Bronchial epithelial cell (primary cell): ENCODE results near the gene BTN3A1. TPM values are rescaled to one million over a fixed set of nuclear protein-coding genes. Genes with fewer than 3 reads are reported as not detected.
"Not testable (repeated sequence)": the region's sequence is repeated elsewhere in the genome, so short reads cannot be mapped to it uniquely, and the experiment has no call there.

Experiments
- DNase-seq: peaks from one replicate; pipeline ENCODE4 v3.0.0-alpha.2; 2010; ENCODE audit warnings: low read depth
- FAIRE-seq: peaks from 2 replicates; lab custom pipeline; 2011; peaks lifted over from hg19 to GRCh38; lab: Jason Lieb, UNC
- H3K27me3 ChIP-seq: 2 replicates; pipeline ENCODE4 v1.5.1; 2011; ENCODE audit warnings: low read length; ENCODE audit not compliant: control insufficient read depth, insufficient read depth
- H3K36me3 ChIP-seq: 2 replicates; pipeline ENCODE4 v1.5.1; 2011; ENCODE audit warnings: low read length; ENCODE audit not compliant: control insufficient read depth, insufficient read depth
- H3K4me3 ChIP-seq: 2 replicates; pipeline ENCODE4 v1.5.1; 2011; ENCODE audit warnings: mild to moderate bottlenecking, low read depth, low read length, control low read depth
- CTCF ChIP-seq: IDR thresholded peaks from 2 replicates; pipeline ENCODE4 v1.5.1; 2011; ENCODE audit warnings: mild to moderate bottlenecking, moderate library complexity, low read length, control low read depth, inconsistent platforms; ENCODE audit not compliant: insufficient read depth, severe bottlenecking
- total RNA-seq: library from RNA; depleted of rRNA; stranded (reverse); fragments of >200 nt; gene quantifications from 2 replicates; pipeline ENCODE4 v1.2.1, GENCODE V29; 2014

BTN3A1 gene
- total RNA-seq, 1 donor from 2014 or later, result 3.9 TPM

- no peak for FAIRE-seq
- peak; percentile 59 for DNase-seq
- no peak for TF ChIP-seq CTCF
- Histone ChIP-seq H3K27me3 (no peaks in the 10 kb centered on the region), H3K4me3 (no peak overlapping the region), H3K36me3 (peaks cover 4% of the 10 kb centered on the region)
Measured at GRCh38 chr6:26455357-26455970, 53.4 kb downstream of the BTN3A1 start.

GRCh38 chr6:26457264-26457805 lies 55.3 kb downstream of the BTN3A1 start:
- DNase-seq (no peak), FAIRE-seq (no peak)
- Histone ChIP-seq H3K36me3 (peaks cover 5% of the 10 kb centered on the region), H3K4me3 (no peak overlapping the region), H3K27me3 (no peaks in the 10 kb centered on the region)
- no peak for TF ChIP-seq CTCF

GRCh38 chr6:26457806-26458688 lies 56.0 kb downstream of the BTN3A1 start, which contains the start of gene BTN2A1:
TSS of gene BTN2A1 (plus strand) at chr6:26457955. CDS start at chr6:26458637, 682 bp downstream.
- TF ChIP-seq CTCF, result no peak
- H3K27me3 ChIP-seq, result no peaks in the 10 kb centered on the region
- DNase-seq (peak; percentile 91), FAIRE-seq (peak; percentile 47)
- H3K36me3 ChIP-seq, result peaks cover 7% of the 10 kb centered on the region
- peak within 1 kb of the TSS; percentile 94 for H3K4me3 ChIP-seq

GRCh38 chr6:26459023-26459810 lies 57.1 kb downstream of the BTN3A1 start:
- no peak for FAIRE-seq
- H3K36me3 ChIP-seq, result peaks cover 12% of the 10 kb centered on the region
- no peak for DNase-seq

GRCh38 chr6:26461353-26461752 lies 59.3 kb downstream of the BTN3A1 start:
- H3K27me3 ChIP-seq, DNase-seq, FAIRE-seq, H3K4me3 ChIP-seq: not testable (repeated sequence)
- H3K36me3 ChIP-seq, result peaks cover 20% of the 10 kb centered on the region

More at GRCh38 chr6:26459023-26459810, 57.1 kb downstream of the BTN3A1 start:
- TF ChIP-seq CTCF, result no peak
- no peaks in the 10 kb centered on the region for H3K27me3 ChIP-seq
- no peak overlapping the region for H3K4me3 ChIP-seq
